ENCODE measurements around the gene MRPL58. TPM values are rescaled to one million over a fixed set of nuclear protein-coding genes. Genes with fewer than 3 reads are reported as not detected.

Gene MRPL58
- total RNA-seq, 2 experiments from 2014 or later: 5.4 to 7.1 TPM

DNA sequence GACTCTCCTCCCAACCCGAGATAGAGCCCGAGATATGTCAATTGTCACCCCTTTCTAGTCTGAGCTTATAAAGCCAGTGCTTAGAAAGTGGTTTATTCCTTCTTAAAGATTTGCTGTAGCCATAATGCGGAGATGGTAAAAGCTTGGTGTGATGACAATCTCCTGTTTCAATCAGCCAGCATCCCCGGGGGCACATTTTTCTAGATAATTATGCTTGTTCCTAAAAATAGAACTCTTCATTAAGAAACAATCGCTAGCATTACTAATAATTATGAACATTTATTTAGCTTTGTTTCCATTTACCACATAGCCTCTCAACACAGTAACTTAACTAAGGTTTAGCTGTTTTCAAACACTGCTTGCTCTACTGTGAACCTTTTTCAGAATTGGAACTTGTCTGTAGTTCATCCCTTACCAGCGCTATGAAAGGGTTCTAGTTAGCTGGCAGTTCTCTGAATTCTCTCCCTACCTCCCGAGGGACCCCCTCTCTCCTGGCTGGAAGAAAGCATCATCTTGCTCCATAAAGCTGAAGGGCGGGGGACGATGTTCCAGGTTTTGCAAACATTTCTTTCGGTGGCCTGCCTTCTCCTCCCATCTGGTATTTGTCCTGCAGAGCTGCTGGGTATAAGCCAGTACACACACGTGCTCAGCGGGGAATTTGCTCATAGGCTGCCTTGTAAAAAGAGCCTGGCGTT, 922 bp upstream of the MRPL58 start:
- no peaks in the 10 kb centered on the region for H3K27me3 Mint-ChIP-seq
- no peak for DNase-seq
- peak overlapping the region; percentile 96 for H3K4me3 Mint-ChIP-seq
- H3K4me1 Mint-ChIP-seq (ENCODE audit: low read depth): peaks cover 35% of the 10 kb centered on the region
- H3K9me3 ChIP-seq (ENCODE audit: control insufficient read depth in 1 of 2, insufficient read depth in 1 of 2, low read length in 2 of 2): no peaks in the 10 kb centered on the region
- peak overlapping the region; percentile 85 for H3K27ac Mint-ChIP-seq
- peaks cover 4% of the 10 kb centered on the region for H3K36me3 ChIP-seq (ENCODE audit: insufficient read depth, low read length)
- intact Hi-C loops (cut with DNase I, micrococcal nuclease): loop anchor here (1.0 to 2.0 kb wide), 4 partner anchors 23 to 49 kb away; partner anchors contain the start of genes ATP5PD (in 1 of the 2) and KCTD2 (in 1 of the 2)
- peaks cover 26% of the 10 kb centered on the region for H3K36me3 Mint-ChIP-seq (ENCODE audit: low read depth)
- H3K4me1 ChIP-seq (ENCODE audit: insufficient read depth, low read length): peaks cover 18% of the 10 kb centered on the region
- ChIA-PET CTCF (interaction anchor here (0.6 to 3.3 kb wide), 12 partner anchors 13 to 323 kb away, joined by 3 to 51 read pairs (median 11); partner anchors contain the start of genes ATP5PD, CDR2L, GGA3 and HID1), POLR2A (interaction anchor here (1.2 to 3.7 kb wide), 17 partner anchors 12 to 656 kb away, joined by 3 to 61 read pairs (median 7); partner anchors contain the start of genes ARMC7, ATP5PD, CDR2L and GGA3)
- no peaks in the 10 kb centered on the region for H3K9me3 Mint-ChIP-seq
- peak overlapping the region in 1 of 2 donors; percentile 45 for H3K27ac ChIP-seq (ENCODE audit: low read depth in 1 of 2, low read length in 2 of 2)
- no peak overlapping the region for H3K4me3 ChIP-seq (ENCODE audit: low read length)
- H3K27me3 ChIP-seq (ENCODE audit: control insufficient read depth in 1 of 2, insufficient read depth in 2 of 2, low read length in 2 of 2): peaks cover 0 to 2% of the 10 kb centered on the region in 2 experiments
- ATAC-seq (ENCODE audit: poor library complexity): no peak
- TF ChIP-seq, protein P1, sequence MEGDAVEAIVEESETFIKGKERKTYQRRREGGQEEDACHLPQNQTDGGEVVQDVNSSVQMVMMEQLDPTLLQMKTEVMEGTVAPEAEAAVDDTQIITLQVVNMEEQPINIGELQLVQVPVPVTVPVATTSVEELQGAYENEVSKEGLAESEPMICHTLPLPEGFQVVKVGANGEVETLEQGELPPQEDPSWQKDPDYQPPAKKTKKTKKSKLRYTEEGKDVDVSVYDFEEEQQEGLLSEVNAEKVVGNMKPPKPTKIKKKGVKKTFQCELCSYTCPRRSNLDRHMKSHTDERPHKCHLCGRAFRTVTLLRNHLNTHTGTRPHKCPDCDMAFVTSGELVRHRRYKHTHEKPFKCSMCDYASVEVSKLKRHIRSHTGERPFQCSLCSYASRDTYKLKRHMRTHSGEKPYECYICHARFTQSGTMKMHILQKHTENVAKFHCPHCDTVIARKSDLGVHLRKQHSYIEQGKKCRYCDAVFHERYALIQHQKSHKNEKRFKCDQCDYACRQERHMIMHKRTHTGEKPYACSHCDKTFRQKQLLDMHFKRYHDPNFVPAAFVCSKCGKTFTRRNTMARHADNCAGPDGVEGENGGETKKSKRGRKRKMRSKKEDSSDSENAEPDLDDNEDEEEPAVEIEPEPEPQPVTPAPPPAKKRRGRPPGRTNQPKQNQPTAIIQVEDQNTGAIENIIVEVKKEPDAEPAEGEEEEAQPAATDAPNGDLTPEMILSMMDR (IDR thresholded peaks at IDR 0.05): no peak

DNA sequence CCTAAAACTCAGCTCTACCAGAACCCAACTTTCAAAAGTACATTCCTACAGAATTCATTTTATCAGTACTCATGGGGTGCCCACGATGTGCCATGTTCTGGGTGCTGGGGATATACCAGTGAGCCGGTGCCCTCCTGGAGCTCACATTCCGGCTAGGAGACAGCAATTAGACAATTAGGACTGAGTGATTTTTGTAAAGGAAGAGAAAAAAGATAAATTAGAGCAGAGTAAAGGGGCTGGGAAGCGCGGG, 449 bp upstream of the MRPL58 start:
- no peak for ATAC-seq (ENCODE audit: poor library complexity)
- intact Hi-C loops (cut with DNase I, micrococcal nuclease): loop anchor here (1.0 to 2.0 kb wide), 4 partner anchors 23 to 50 kb away; partner anchors contain the start of genes ATP5PD (in 1 of the 2) and KCTD2 (in 1 of the 2)

DNA sequence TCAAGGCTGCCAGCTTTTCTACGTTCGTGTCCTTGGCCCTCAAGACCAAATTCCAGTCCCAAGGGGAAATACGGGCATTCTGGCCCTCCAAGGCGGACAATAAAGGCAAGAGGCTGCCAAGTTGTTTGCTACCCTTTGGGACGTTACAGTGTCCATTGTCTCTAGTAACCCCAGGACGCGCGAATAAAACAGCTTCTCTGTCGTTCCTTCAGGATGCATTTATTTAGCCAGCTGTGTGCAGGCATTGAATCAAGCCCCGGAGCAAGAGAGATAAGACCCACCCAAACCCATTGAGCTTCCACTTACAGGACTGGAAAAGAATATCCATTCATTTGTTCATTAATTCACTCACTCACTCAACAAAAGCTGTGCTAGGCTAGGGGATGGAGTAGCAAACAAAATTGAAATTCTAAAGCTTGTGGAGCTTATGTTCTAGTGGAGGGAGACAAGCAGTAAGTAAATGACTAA, 656 bp downstream of the MRPL58 start:
- H3K27me3 ChIP-seq (ENCODE audit: control insufficient read depth in 1 of 2, insufficient read depth in 2 of 2, low read length in 2 of 2): no peaks in the 10 kb centered on the region
- peaks cover 35% of the 10 kb centered on the region for H3K4me1 Mint-ChIP-seq (ENCODE audit: low read depth)
- ChIA-PET POLR2A (interaction anchor here (0.5 to 3.7 kb wide), 26 partner anchors 12 to 443 kb away, joined by 3 to 61 read pairs (median 6); partner anchors contain the start of genes ARMC7, ATP5PD, CDR2L and GGA3), CTCF (interaction anchor here (0.6 to 3.3 kb wide), 17 partner anchors 8 to 248 kb away, joined by 3 to 51 read pairs (median 8); partner anchors contain the start of genes ATP5PD, CDR2L, GGA3 and HID1)
- H3K36me3 ChIP-seq (ENCODE audit: insufficient read depth, low read length): peaks cover 15% of the 10 kb centered on the region
- peaks cover 36% of the 10 kb centered on the region for H3K36me3 Mint-ChIP-seq (ENCODE audit: low read depth)
- H3K27ac Mint-ChIP-seq: peak overlapping the region; percentile 85
- TF ChIP-seq, protein P1 (IDR thresholded peaks at IDR 0.05): no peak
- H3K27ac ChIP-seq (ENCODE audit: low read depth in 1 of 2, low read length in 2 of 2): peak overlapping the region; percentile 7 to 52
- H3K4me3 ChIP-seq (ENCODE audit: low read length): peak overlapping the region; percentile 95
- DNase-seq: no peak
- H3K4me1 ChIP-seq (ENCODE audit: insufficient read depth, low read length): peaks cover 18% of the 10 kb centered on the region
- H3K4me3 Mint-ChIP-seq: peak overlapping the region; percentile 96
- intact Hi-C loops (cut with DNase I, micrococcal nuclease): loop anchor here (2.0 kb wide), 3 partner anchors 22 to 34 kb away; partner anchors contain the start of genes ATP5PD (in 1 of the 2) and KCTD2 (in 1 of the 2)
- H3K9me3 Mint-ChIP-seq: no peaks in the 10 kb centered on the region
- no peak for ATAC-seq (ENCODE audit: poor library complexity)
- H3K9me3 ChIP-seq (ENCODE audit: control insufficient read depth in 1 of 2, insufficient read depth in 1 of 2, low read length in 2 of 2): no peaks in the 10 kb centered on the region
- H3K27me3 Mint-ChIP-seq: no peaks in the 10 kb centered on the region

More for the DNA sequence above, 449 bp upstream of the MRPL58 start:
- Histone ChIP-seq H3K36me3 (ENCODE audit: insufficient read depth, low read length) (peaks cover 8% of the 10 kb centered on the region), H3K9me3 (ENCODE audit: control insufficient read depth in 1 of 2, insufficient read depth in 1 of 2, low read length in 2 of 2) (no peaks in the 10 kb centered on the region), H3K4me3 (ENCODE audit: low read length) (peak overlapping the region; percentile 95), H3K4me1 (ENCODE audit: insufficient read depth, low read length) (peaks cover 18% of the 10 kb centered on the region), H3K27ac (ENCODE audit: low read depth in 1 of 2, low read length in 2 of 2) (peak overlapping the region; percentile 7 to 45), H3K27me3 (ENCODE audit: control insufficient read depth in 1 of 2, insufficient read depth in 2 of 2, low read length in 2 of 2) (no peaks in the 10 kb centered on the region)
- Mint-ChIP-seq H3K27me3 (no peaks in the 10 kb centered on the region), H3K36me3 (ENCODE audit: low read depth) (peaks cover 31% of the 10 kb centered on the region), H3K9me3 (no peaks in the 10 kb centered on the region), H3K27ac (peak overlapping the region; percentile 85), H3K4me1 (ENCODE audit: low read depth) (peaks cover 35% of the 10 kb centered on the region), H3K4me3 (peak overlapping the region; percentile 96)
- DNase-seq: no peak
- ChIA-PET POLR2A (interaction anchor here (0.5 to 3.7 kb wide), 22 partner anchors 13 to 655 kb away, joined by 3 to 61 read pairs (median 6); partner anchors contain the start of genes ARMC7, ATP5PD, CDR2L and GGA3), CTCF (interaction anchor here (0.7 to 3.3 kb wide), 16 partner anchors 12 to 249 kb away, joined by 3 to 51 read pairs (median 8); partner anchors contain the start of genes ATP5PD, CDR2L, GGA3 and HID1)
- TF ChIP-seq, protein P1 (IDR thresholded peaks at IDR 0.05): no peak
